OCI-LY7 (cell line): ENCODE measurements around the gene TTC28. TPM values are rescaled to one million over a fixed set of nuclear protein-coding genes. Genes with fewer than 3 reads are reported as not detected.

Experiments used
- BruUV-seq: library from RNA; stranded (reverse); fragments of 400-500 nt; replicated peaks from 2 replicates; lab custom pipeline; 2021; lab: Mats Ljungman, UMichigan
- CTCF ChIA-PET: fragments of 300-600 bp; sonication (Branson Sonifier 250); formaldehyde crosslinking; loops from one replicate; lab custom pipeline; 2022; ENCODE audit warnings: antibody characterized with exemption; ENCODE audit not compliant: unreplicated experiment; lab: Charles Lee
- POLR2A ChIA-PET: fragments of 300-600 bp; sonication (Branson Sonifier 250); formaldehyde crosslinking; loops from one replicate; lab custom pipeline; 2022; ENCODE audit warnings: antibody characterized with exemption; lab: Charles Lee
- DNase-seq: peaks from one replicate; pipeline ENCODE4 v3.0.0-alpha.2; 2015; ENCODE audit warnings: low spot score
- H2AFZ ChIP-seq: fragments of 200-600 bp; sonication (generic), shearing (Covaris generic); 2 replicates; pipeline ENCODE4 v1.6.1; 2014; ENCODE audit warnings: mild to moderate bottlenecking, antibody characterized with exemption, low read length, moderate library complexity
- H3K27ac ChIP-seq: fragments of 200-600 bp; sonication (generic); 2 replicates; pipeline ENCODE4 v1.5.1; 2014; ENCODE audit warnings: mixed run types, low read depth, mild to moderate bottlenecking, moderate library complexity, low read length, inconsistent platforms; ENCODE audit not compliant: poor library complexity, severe bottlenecking
- H3K36me3 ChIP-seq: fragments of 200-600 bp; sonication (generic); 2 replicates; pipeline ENCODE4 v1.6.1; 2014; ENCODE audit warnings: mild to moderate bottlenecking, antibody characterized with exemption, low read length, moderate library complexity, mixed read lengths; ENCODE audit not compliant: insufficient read depth
- H3K4me1 ChIP-seq: fragments of 200-600 bp; sonication (generic); 2 replicates; pipeline ENCODE4 v1.5.1; 2014; ENCODE audit warnings: mild to moderate bottlenecking, low read length; ENCODE audit not compliant: insufficient read depth, poor library complexity, severe bottlenecking
- H3K4me2 ChIP-seq: fragments of 200-600 bp; sonication (generic); 2 replicates; pipeline ENCODE4 v1.6.1; 2014; ENCODE audit warnings: mild to moderate bottlenecking, low read length
- H3K4me3 ChIP-seq: fragments of 200-600 bp; sonication (generic); 2 replicates; pipeline ENCODE4 v1.5.1; 2014; ENCODE audit warnings: mild to moderate bottlenecking, low read depth, low read length; ENCODE audit not compliant: poor library complexity, severe bottlenecking
- H3K79me2 ChIP-seq: fragments of 200-600 bp; sonication (generic); 2 replicates; pipeline ENCODE4 v1.6.1; 2016; ENCODE audit warnings: low read depth, mild to moderate bottlenecking, low read length, moderate library complexity, mixed read lengths; ENCODE audit not compliant: insufficient read depth
- H3K9me2 ChIP-seq: fragments of 200-600 bp; sonication (generic); 2 replicates; pipeline ENCODE4 v1.6.1; 2016; ENCODE audit warnings: mild to moderate bottlenecking, low read length, mixed read lengths; ENCODE audit not compliant: insufficient read depth
- H3K9me3 ChIP-seq: fragments of 200-600 bp; sonication (generic); 2 replicates; pipeline ENCODE4 v1.6.1; 2014; ENCODE audit warnings: mild to moderate bottlenecking, mixed run types, low read length, mixed read lengths
- H4K20me1 ChIP-seq: fragments of 200-600 bp; sonication (generic); 2 replicates; pipeline ENCODE4 v1.6.1; 2014; ENCODE audit warnings: mild to moderate bottlenecking, antibody characterized with exemption, low read length, moderate library complexity, mixed read lengths; ENCODE audit not compliant: insufficient read depth
- EZH2phosphoT487 ChIP-seq: fragments of 200-600 bp; sonication (generic); IDR thresholded peaks from 2 replicates; pipeline ENCODE4 v1.6.1; 2018; ENCODE audit warnings: low read depth, borderline replicate concordance, mild to moderate bottlenecking, mixed run types, antibody characterized with exemption, low read length, moderate library complexity, mixed read lengths
- intact Hi-C: fragments of 100-400 bp; cut with micrococcal nuclease; formaldehyde crosslinking; loops from one replicate; pipeline ENCODE4 v1.10.0; 2022; ENCODE audit not compliant: unreplicated experiment
- total RNA-seq, 2 experiments: library from RNA; depleted of rRNA in 1 of 2; stranded (reverse); fragments of >200 nt in 1 of 2; shearing (Covaris generic) in 1 of 2; gene quantifications; 2 replicates each; pipeline ENCODE4 v1.2.3, GENCODE V29; 2014 to 2022
- TF ChIP-seq, protein P1 (sequence below): fragments of 200-600 bp; sonication (generic); conservative IDR thresholded peaks from 2 replicates; pipeline ENCODE4 v1.5.1; 2014; ENCODE audit warnings: mild to moderate bottlenecking, antibody characterized with exemption, low read length, moderate library complexity, mixed read lengths

The TTC28 gene
- total RNA-seq, 2 experiments from 2014 or later: under 0.01 to 0.55 TPM

DNA sequence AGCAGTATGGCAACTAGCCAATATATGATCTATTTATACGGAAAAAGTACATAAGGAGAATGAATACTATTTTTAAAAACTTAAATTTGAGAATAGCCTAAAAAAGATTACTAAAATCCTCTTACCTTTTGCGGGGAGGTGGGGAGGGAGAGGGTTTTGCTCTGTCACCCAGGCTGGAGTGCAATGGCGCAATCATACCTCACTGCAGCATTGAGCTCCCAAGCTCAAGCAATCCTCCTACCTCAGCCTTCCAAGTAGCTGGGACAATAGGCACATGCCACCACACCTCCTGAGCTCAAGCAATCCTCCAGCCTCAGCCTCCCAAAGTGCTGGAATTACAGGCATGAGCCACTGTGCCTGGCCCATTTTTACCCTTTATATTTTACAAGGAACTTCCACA is 82.0 kb downstream of the TTC28 start:
- BruUV-seq: no TSS peak
- H3K9me3 ChIP-seq: no peaks in the 10 kb centered on the region
- intact Hi-C loops: loop anchor here (5.0 to 10.0 kb wide), 2 partner anchors 543 to 650 kb away; no protein-coding TSS in a partner anchor

DNA sequence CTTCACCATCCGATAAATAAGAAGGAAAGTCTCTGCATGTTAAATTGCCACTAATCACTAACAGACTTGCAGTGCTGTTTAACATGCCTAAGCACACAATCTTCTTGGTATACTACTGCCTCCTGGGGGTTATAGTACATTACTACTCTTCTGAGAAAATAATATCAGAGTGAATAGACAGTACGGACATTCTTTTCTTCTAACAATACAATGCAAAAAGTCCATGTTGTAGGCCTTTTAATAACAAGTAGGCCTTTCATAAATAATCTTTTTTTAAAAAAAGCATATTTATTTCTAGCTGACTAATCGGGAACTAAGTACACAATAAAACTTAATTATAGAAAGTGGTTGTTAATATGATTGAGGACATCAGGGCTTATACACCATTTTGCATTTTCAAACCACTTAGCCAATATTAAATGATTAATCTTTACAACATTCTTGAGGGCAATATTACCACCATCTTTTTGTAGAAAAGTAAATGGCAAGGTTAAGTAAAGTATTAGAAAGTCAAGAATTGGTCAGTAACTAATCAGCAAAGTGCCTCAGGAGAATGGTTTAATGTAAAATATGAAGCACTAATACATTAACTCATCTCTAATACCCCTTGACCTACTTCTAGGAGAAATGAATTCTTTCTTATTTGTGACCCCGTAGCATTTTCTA is 84.7 kb downstream of the TTC28 start:
- Histone ChIP-seq H3K9me2 (no peaks in the 10 kb centered on the region), H3K79me2 (no peaks in the 10 kb centered on the region), H2AFZ (no peak overlapping the region), H3K4me3 (no peak overlapping the region), H3K36me3 (no peaks in the 10 kb centered on the region), H4K20me1 (no peaks in the 10 kb centered on the region; the same call in 1 of the 2 replicates), H3K27ac (no peak overlapping the region), H3K4me2 (no peak overlapping the region), H3K4me1 (no peaks in the 10 kb centered on the region), H3K9me3 (no peaks in the 10 kb centered on the region)
- ChIA-PET CTCF (no interaction called here), POLR2A (no interaction called here)
- intact Hi-C loops: loop anchor here (2.0 to 10.0 kb wide), 3 partner anchors 540 to 652 kb away; no protein-coding TSS in a partner anchor
- TF ChIP-seq, protein P1, sequence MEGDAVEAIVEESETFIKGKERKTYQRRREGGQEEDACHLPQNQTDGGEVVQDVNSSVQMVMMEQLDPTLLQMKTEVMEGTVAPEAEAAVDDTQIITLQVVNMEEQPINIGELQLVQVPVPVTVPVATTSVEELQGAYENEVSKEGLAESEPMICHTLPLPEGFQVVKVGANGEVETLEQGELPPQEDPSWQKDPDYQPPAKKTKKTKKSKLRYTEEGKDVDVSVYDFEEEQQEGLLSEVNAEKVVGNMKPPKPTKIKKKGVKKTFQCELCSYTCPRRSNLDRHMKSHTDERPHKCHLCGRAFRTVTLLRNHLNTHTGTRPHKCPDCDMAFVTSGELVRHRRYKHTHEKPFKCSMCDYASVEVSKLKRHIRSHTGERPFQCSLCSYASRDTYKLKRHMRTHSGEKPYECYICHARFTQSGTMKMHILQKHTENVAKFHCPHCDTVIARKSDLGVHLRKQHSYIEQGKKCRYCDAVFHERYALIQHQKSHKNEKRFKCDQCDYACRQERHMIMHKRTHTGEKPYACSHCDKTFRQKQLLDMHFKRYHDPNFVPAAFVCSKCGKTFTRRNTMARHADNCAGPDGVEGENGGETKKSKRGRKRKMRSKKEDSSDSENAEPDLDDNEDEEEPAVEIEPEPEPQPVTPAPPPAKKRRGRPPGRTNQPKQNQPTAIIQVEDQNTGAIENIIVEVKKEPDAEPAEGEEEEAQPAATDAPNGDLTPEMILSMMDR: peak; percentile 85
- no peak for TF ChIP-seq EZH2phosphoT487
- peak; percentile 62 for DNase-seq
- BruUV-seq: no TSS peak

More for the DNA sequence above, 82.0 kb downstream of the TTC28 start:
- ChIA-PET CTCF (no interaction called here), POLR2A (interaction anchor here (1.0 kb wide), 1 partner anchor 9 kb away, joined by 4 read pairs; no protein-coding TSS in a partner anchor)
- DNase-seq: no peak
- Histone ChIP-seq H2AFZ (no peak overlapping the region), H3K27ac (no peak overlapping the region), H3K79me2 (no peaks in the 10 kb centered on the region), H3K4me3 (no peak overlapping the region), H3K9me2 (no peaks in the 10 kb centered on the region), H3K4me2 (no peak overlapping the region), H3K36me3 (no peaks in the 10 kb centered on the region), H3K4me1 (no peaks in the 10 kb centered on the region), H4K20me1 (no peaks in the 10 kb centered on the region; the same call in 1 of the 2 replicates)
- TF ChIP-seq, protein P1: no peak
- TF ChIP-seq EZH2phosphoT487: no peak
